Astrocyte of the cerebellum (primary cell): ENCODE data around the gene LYRM1.
"Not testable (repeated sequence)": the region's sequence is repeated elsewhere in the genome, so short reads cannot be mapped to it uniquely, and the experiment has no call there.

Experiments used
- DNase-seq: peaks from one replicate; pipeline ENCODE4 v3.0.0-alpha.2; 2011; ENCODE audit warnings: low read depth
- H3K4me3 ChIP-seq: 2 replicates; pipeline ENCODE4 v1.5.1; 2011; ENCODE audit warnings: mild to moderate bottlenecking, low read depth, low read length, moderate library complexity
- in situ Hi-C: cut with HindIII; loops from 2 replicates; pipeline ENCODE4 v1.10.0; 2017; ENCODE audit warnings: low sequenced_read_pairs
- TF ChIP-seq, protein P1 (sequence below): IDR thresholded peaks from 2 replicates; pipeline ENCODE4 v1.5.1; 2012; ENCODE audit warnings: low read length, low read depth, moderate library complexity, mild to moderate bottlenecking; ENCODE audit errors: missing control alignments

LYRM1 gene

DNA sequence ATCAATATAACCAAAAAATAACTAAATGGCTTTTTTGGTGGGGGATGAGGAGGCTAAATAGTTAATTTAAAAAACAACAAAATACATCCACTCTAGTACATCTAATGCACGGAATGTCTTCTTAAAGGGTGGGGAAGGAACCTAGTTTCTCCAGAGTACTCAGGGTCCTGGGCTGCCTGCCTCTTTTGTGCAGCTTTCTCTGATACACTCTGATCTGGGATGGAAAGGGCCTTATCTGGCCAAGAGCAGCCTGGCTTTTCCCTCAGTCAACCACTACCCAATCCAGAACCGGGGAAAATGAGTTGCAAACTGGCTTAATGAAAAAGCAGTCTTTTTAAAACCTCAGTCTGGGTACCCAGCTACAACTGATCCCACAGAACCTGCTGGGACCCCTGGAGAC, 43.3 kb upstream of the LYRM1 start:
- in situ Hi-C loops = no loop called here
- no peak overlapping the region for H3K4me3 ChIP-seq
- DNase-seq = no peak
- TF ChIP-seq, protein P1, sequence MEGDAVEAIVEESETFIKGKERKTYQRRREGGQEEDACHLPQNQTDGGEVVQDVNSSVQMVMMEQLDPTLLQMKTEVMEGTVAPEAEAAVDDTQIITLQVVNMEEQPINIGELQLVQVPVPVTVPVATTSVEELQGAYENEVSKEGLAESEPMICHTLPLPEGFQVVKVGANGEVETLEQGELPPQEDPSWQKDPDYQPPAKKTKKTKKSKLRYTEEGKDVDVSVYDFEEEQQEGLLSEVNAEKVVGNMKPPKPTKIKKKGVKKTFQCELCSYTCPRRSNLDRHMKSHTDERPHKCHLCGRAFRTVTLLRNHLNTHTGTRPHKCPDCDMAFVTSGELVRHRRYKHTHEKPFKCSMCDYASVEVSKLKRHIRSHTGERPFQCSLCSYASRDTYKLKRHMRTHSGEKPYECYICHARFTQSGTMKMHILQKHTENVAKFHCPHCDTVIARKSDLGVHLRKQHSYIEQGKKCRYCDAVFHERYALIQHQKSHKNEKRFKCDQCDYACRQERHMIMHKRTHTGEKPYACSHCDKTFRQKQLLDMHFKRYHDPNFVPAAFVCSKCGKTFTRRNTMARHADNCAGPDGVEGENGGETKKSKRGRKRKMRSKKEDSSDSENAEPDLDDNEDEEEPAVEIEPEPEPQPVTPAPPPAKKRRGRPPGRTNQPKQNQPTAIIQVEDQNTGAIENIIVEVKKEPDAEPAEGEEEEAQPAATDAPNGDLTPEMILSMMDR = no peak

DNA sequence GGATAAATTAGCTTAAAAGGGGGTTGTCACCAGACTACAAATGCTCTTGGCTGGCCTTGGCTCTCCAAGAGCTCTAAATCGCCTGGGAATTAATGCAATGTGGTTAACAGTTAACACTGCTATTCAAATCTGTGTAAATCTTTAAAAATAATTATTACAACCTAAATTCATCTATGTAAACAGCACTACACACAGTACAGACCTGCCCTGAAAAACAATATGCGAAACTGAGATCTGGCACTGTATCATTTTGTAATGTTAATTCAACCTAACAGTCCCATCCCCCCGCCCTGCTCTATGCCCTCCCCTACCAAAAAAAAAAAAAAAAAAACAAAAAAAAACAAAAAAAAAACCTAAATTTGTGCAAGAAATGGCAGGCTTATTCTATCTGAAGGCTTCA, 41.3 kb upstream of the LYRM1 start:
- DNase-seq = no peak
- in situ Hi-C loops = no loop called here
- TF ChIP-seq, protein P1 = no peak
- no peak overlapping the region for H3K4me3 ChIP-seq

DNA sequence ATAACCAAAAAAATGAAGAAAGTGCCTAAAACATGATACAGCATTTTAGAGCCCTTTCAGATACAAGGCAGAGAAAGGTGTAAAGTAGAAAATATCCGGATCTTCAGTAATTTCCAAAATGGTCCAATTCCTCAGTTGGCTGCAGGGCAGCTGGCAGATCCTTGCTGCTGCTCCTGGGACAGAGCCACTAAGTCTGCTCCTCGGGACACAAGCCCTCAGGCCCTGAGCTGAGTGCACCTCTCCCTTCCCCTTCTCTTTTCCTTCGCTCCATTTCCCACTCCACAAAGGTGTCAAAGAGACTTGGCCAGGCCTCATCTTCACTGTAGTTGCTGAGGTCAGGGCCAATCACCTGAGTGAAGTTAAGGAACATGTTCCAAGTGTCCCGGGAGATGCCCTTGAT, 40.9 kb upstream of the LYRM1 start:
- H3K4me3 ChIP-seq = no peak overlapping the region
- TF ChIP-seq, protein P1 = no peak
- DNase-seq = no peak
- in situ Hi-C loops = no loop called here

DNA sequence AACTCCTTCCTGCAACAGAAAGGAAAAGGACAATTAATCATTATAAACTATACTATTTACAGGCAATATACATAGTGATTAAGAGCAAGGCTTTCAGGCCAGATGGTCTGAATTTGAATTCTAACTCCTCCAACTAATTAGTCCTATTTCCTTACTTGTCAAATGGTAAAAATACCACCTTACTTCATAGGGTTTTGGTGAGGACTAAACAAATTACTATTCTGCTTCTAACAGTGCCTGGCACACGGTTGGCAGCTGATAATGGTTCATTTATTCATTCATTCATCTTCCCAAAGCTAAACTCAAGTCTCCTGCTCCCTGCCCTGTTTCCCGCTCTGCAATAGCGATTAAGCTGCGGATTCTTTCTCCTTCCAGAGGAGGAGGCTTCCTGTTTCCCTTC, 40.2 kb upstream of the LYRM1 start:
- TF ChIP-seq, protein P1 = no peak
- in situ Hi-C loops = no loop called here

DNA sequence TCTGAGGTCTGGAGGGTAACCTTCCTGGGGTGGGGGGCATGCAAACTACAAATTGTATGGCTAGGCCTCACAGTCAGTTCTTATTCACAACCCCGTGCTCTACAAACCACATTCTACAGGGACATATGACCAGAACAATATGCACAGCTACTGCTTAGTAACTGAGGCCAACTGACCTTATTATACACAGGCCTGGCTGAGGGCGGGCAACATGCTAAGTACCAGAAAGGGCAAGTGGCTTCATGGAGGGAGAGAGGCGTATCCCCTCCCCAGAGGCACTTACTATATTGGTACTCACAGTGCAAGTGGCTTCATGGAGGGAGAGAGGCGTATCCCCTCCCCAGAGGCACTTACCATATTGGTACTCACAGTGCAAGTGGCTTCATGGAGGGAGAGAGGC, 39.6 kb upstream of the LYRM1 start:
- DNase-seq, H3K4me3 ChIP-seq, in situ Hi-C loops: not testable (repeated sequence)

More for the DNA sequence above, 40.2 kb upstream of the LYRM1 start:
- H3K4me3 ChIP-seq = no peak overlapping the region
- DNase-seq = no peak

DNA sequence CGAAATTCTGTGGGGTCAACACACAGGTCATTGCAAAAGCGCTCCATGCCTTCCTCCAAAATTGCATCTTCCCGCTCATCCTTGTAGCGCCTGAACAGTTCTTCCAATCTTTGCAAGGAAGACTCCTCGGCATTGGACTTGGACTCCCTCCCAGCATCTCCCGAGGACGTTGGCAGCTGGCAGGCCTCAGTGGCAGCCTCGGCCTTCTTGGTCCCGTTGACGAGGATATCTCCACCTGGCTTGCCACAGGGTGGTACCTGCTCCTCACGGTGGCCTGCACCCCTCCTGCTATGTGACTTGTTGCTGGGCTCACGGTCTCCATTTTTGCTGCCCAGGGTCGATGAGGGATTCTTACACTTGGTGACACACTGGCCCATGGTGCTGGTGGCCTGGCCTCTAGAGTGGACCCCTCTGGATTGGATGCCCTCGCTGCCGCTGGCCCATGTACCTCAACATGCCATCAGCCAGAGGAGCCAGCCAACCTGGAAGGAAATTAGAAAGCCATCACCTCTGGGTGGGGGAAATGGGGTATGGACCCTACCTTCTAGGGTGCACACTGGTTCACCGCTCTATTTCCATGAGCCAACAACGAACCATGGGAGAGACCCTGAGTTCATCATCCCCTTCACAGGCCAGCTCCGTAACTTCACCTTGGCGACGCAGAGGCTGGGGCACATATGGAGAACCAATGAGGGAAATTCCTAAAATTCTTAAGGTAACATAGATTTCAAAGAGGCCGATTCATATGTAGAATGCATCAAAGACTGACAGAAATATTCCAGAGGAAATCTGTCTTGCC, 38.2 kb upstream of the LYRM1 start:
- TF ChIP-seq, protein P1 = no peak
- DNase-seq = no peak
- no peak overlapping the region for H3K4me3 ChIP-seq
- in situ Hi-C loops = no loop called here

DNA sequence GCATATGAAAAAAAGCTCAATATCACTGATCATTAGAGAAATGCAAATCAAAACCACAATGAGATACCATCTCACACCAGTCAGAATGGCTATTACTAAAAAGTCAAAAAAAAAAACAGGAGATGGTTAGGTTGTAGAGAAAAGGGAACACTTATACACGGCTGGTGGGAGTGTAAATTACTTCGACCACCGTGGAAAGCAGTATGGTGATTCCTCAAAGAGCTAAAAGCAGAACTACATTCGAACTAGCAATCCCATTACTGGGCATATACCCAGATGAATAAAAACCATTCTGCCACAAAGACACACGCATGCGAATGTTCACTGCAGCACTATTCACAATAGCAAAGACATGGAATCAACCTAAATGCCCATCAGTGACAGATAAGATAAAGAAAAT, 36.2 kb upstream of the LYRM1 start:
- in situ Hi-C loops, H3K4me3 ChIP-seq, DNase-seq: not testable (repeated sequence)
